Measurements from ENCODE around the gene SDF2L1.

SDF2L1 gene

DNA sequence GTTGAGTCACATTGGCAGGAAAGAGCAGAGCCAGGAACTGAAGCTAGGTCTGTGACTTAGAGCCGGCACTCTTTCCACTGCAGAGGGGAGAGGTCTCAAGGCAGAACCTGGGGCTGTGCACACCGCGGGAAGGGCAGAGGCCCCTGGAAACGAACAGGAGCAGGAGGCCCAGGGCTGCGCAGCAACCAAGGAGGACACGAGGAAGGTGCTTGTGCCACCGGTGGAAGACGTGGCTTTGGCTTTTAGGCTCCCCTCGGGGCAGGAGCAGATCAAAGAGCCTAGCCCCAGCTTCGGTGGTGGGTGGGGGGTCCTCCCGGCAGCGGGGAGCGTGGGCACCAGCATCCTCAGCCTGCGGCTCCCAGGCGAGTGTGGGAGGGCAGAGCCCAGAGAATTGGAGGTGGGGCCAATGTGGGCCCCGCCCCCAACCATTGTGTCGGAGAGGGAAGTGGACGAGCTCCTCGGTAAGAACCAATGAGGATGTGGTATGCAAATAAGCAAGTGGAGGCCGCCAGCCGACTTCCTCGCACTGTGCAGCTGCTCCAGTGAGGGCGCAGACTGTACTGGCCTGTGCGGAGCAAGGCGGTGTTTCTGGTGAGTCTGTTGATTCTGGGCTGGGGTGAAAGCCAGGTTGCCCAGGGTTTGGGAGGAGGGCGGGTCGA is 9.7 kb upstream of the SDF2L1 start, which contains the start of gene CCDC116:
Gene CCDC116 (plus strand): TSS at position 524 of the 659 bp plus-strand sequence. CDS start 422 bp downstream, outside the sequence.
- no peak for TF ChIP-seq CTCF (IDR thresholded peaks at IDR 0.05; ENCODE audit: control insufficient read depth, insufficient read depth, low read depth, low read length, missing control alignments)
- no peak within 1 kb of the TSS for H3K4me3 ChIP-seq (ENCODE audit: control insufficient read depth, low read depth, low read length)
- no peak for DNase-seq (ENCODE audit: low read depth)

DNA sequence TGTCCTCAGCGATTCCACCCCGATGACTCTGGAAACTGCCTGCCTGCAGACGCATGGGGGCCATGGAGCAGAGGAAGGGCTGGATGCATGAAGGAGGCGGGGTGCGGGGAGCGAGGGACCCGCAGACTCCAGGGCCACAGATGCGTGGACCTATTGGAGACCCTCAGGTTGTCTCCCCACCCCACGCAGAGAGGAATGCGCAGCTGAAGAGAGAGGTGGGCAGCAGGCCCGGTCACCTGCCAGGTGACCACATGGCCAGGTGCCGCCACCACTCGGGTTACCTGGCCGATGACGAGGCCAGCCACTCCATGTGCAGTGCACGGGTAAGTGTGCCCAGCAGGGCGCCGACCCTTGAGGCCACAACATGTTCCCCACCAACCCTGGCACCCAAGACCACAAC is 9.2 kb upstream of the SDF2L1 start:
- no peak for DNase-seq (ENCODE audit: low read depth)
- H3K4me3 ChIP-seq (ENCODE audit: control insufficient read depth, low read depth, low read length): no peak overlapping the region
- TF ChIP-seq CTCF (IDR thresholded peaks at IDR 0.05; ENCODE audit: control insufficient read depth, insufficient read depth, low read depth, low read length, missing control alignments): no peak

GRCh38 chr22:21633481-21633880 is 8.6 kb upstream of the SDF2L1 start:
- no peak for DNase-seq (ENCODE audit: low read depth)
- no peak for TF ChIP-seq CTCF (IDR thresholded peaks at IDR 0.05; ENCODE audit: control insufficient read depth, insufficient read depth, low read depth, low read length, missing control alignments)
- no peak overlapping the region for H3K4me3 ChIP-seq (ENCODE audit: control insufficient read depth, low read depth, low read length)

DNA sequence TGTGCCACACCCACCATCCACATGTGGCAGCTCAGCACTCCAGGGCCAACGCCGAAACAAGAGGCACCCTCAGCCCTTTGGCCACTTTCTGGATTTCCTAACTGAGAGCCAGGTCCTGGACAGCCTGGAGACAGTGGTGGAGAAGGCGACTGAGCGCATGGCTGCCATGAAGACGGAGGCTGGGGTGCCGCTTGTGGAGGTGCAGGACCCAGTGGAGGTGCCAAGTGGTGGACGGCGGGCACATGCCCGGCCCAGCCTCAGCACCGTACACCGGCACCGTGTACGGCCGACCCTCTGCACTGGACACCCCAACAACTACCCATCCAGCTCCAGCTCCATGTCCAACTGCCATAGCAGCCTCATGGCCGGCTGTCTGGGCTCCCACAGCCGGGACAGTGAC is 8.0 kb upstream of the SDF2L1 start:
- no peak overlapping the region for H3K4me3 ChIP-seq (ENCODE audit: control insufficient read depth, low read depth, low read length)
- no peak for TF ChIP-seq CTCF (IDR thresholded peaks at IDR 0.05; ENCODE audit: control insufficient read depth, insufficient read depth, low read depth, low read length, missing control alignments)
- no peak for DNase-seq (ENCODE audit: low read depth)

GRCh38 chr22:21634844-21635243 is 7.3 kb upstream of the SDF2L1 start:
- H3K4me3 ChIP-seq (ENCODE audit: control insufficient read depth, low read depth, low read length): no peak overlapping the region
- TF ChIP-seq CTCF (IDR thresholded peaks at IDR 0.05; ENCODE audit: control insufficient read depth, insufficient read depth, low read depth, low read length, missing control alignments): no peak
- DNase-seq (ENCODE audit: low read depth): no peak

DNA sequence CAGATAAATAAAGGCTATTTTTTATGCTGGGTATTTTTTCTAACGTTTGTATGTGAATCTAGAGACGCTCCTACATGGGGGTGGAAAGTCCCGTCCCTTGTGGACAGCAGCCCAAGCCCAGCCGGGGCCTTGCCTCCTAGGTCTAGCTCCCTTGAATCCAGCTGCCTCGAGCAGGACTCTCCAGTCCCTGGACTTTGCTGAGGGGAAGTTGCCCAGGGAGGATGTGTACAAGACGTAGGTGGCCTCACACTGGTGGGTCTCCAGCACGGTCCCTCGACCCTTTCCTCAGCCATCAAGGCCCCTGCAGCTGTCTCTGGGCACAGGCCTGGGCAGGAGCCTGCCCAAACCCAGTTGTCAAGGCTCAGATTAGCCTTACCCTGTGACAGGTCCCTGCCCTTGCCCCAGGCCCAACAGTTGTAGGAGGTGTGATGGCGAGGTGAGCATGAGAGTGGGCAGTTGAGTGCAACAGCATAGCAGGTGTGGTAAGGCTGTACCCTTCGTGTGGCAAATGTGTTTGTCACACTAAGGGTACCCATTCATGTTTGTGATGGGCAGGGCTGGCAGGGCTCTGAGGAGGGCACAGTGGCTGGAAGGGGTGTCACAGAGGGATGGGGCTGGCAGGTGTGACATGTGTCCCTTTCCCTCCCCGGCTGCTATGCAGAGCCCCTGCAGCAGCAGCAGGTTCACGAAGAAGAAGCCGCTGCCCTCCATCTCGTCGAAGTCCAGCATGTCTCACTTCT is 6.2 kb upstream of the SDF2L1 start:
- H3K4me3 ChIP-seq (ENCODE audit: control insufficient read depth, low read depth, low read length): no peak overlapping the region
- no peak for TF ChIP-seq CTCF (IDR thresholded peaks at IDR 0.05; ENCODE audit: control insufficient read depth, insufficient read depth, low read depth, low read length, missing control alignments)
- no peak for DNase-seq (ENCODE audit: low read depth)
